H1 (cell line): Measurements from ENCODE around the gene DOCK3.
"Not testable (repeated sequence)": the region's sequence is repeated elsewhere in the genome, so short reads cannot be mapped to it uniquely, and the experiment has no call there.

Experiments
- BACH1 ChIP-seq: IDR thresholded peaks from 2 replicates; pipeline ENCODE4 v1.6.1; 2012; ENCODE audit warnings: low read length, improper control_type of control experiment
- CBX8 ChIP-seq: fragments of 300-800, 300-1000 bp; sonication (generic); IDR thresholded peaks from 2 replicates; pipeline ENCODE4 v1.7.1; 2016; ENCODE audit warnings: low read depth, low read length, borderline replicate concordance
- EP300 ChIP-seq, 2 experiments: IDR thresholded peaks; 1 replicate in 1 of 2; 2 replicates in 1 of 2; pipeline ENCODE4 v1.6.1; 2011 to 2012; ENCODE audit warnings: low read depth in 2 of 2, low read length in 2 of 2, mild to moderate bottlenecking in 2 of 2, borderline replicate concordance in 1 of 2, inconsistent platforms in 1 of 2, moderate library complexity in 1 of 2
- EZH2 ChIP-seq: fragments of 200-600 bp; sonication (generic); IDR thresholded peaks from 2 replicates; pipeline ENCODE4 v1.7.1; 2012; ENCODE audit warnings: low read depth, mild to moderate bottlenecking, moderate library complexity, low read length, inconsistent platforms; ENCODE audit not compliant: severe bottlenecking
- GABPA ChIP-seq: IDR thresholded peaks from 2 replicates; pipeline ENCODE4 v1.6.1; 2011; ENCODE audit warnings: mild to moderate bottlenecking, low read length, moderate library complexity, borderline replicate concordance; ENCODE audit not compliant: insufficient read depth
- RAD21 ChIP-seq, 2 experiments: IDR thresholded peaks in 1 of 2; conservative IDR thresholded peaks in 1 of 2; 2 replicates each; pipeline ENCODE4 v1.6.1; 2011; ENCODE audit warnings: low read depth in 2 of 2, low read length in 2 of 2, improper control_type of control experiment in 1 of 2, inconsistent platforms in 1 of 2, mild to moderate bottlenecking in 1 of 2, moderate library complexity in 1 of 2
- TBP ChIP-seq: IDR thresholded peaks from 2 replicates; pipeline ENCODE4 v1.6.1; 2011; ENCODE audit warnings: low read depth, low read length, improper control_type of control experiment
- TF ChIP-seq, protein P1 (sequence below), 3 experiments: IDR thresholded peaks; 1 replicate in 2 of 3; 2 replicates in 1 of 3; pipeline versions ENCODE4 v1.5.1 to v1.6.1; 2011; ENCODE audit warnings: low read length in 3 of 3, mild to moderate bottlenecking in 3 of 3, inconsistent platforms in 2 of 3, low read depth in 1 of 3, moderate library complexity in 1 of 3; ENCODE audit not compliant: insufficient read depth in 1 of 3; ENCODE audit errors: control extremely low read depth in 1 of 3

DNA sequence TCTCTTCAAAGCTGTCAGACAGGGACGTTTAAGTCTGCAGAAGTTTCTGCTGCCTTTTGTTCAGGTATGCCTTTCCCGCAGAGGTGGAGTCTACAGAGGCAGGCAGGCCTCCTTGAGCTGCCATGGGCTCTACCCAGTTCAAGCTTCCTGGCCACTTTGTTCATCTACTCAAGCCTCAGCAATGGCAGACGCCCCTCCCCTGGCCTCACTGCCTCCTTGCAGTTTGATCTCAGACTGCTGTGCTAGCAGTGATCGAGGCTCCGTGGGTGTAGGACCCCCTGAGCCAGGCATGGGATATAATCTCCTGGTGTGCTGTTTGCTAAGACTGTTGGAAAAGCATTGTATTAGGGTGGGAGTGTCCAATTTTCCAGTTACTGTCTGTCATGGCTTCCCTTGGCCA, 247.3 kb downstream of the DOCK3 start:
- TF ChIP-seq, protein P1, sequence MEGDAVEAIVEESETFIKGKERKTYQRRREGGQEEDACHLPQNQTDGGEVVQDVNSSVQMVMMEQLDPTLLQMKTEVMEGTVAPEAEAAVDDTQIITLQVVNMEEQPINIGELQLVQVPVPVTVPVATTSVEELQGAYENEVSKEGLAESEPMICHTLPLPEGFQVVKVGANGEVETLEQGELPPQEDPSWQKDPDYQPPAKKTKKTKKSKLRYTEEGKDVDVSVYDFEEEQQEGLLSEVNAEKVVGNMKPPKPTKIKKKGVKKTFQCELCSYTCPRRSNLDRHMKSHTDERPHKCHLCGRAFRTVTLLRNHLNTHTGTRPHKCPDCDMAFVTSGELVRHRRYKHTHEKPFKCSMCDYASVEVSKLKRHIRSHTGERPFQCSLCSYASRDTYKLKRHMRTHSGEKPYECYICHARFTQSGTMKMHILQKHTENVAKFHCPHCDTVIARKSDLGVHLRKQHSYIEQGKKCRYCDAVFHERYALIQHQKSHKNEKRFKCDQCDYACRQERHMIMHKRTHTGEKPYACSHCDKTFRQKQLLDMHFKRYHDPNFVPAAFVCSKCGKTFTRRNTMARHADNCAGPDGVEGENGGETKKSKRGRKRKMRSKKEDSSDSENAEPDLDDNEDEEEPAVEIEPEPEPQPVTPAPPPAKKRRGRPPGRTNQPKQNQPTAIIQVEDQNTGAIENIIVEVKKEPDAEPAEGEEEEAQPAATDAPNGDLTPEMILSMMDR (IDR thresholded peaks at IDR 0.05; ENCODE audit: control extremely low read depth in 1 of 3, insufficient read depth in 1 of 3, low read depth in 1 of 3, low read length in 3 of 3): not testable (repeated sequence)
- not testable (repeated sequence) for TF ChIP-seq GABPA; CBX8; EP300 (IDR thresholded peaks at IDR 0.05; ENCODE audit: borderline replicate concordance in 1 of 2, low read depth in 2 of 2, low read length in 2 of 2); BACH1; RAD21 (IDR thresholded peaks at IDR 0.05 in 1 of 2, conservative IDR thresholded peaks at IDR 0.05 in 1 of 2; ENCODE audit: low read depth in 2 of 2, low read length in 2 of 2); TBP; EZH2
